Parathyroid adenoma (tissue), 2 donors: ENCODE data around the gene ATP6V0E2.

Experiments
- H2AFZ ChIP-seq: fragments of 300-600 bp; sonication (generic); one replicate; pipeline ENCODE4 v1.7.0; 2017; ENCODE audit warnings: antibody characterized with exemption, mild to moderate bottlenecking
- H3K27ac ChIP-seq: fragments of 300-600 bp; sonication (generic); one replicate; pipeline ENCODE4 v1.7.0; 2017
- H3K27me3 ChIP-seq: fragments of 300-600 bp; sonication (generic); one replicate; pipeline ENCODE4 v1.7.0; 2017; ENCODE audit warnings: low read length; ENCODE audit not compliant: control insufficient read depth, insufficient read depth
- H3K36me3 ChIP-seq: fragments of 300-600 bp; sonication (generic); one replicate; pipeline ENCODE4 v1.7.0; 2017; ENCODE audit warnings: low read length; ENCODE audit not compliant: control insufficient read depth, insufficient read depth
- H3K4me1 ChIP-seq: fragments of 300-600 bp; sonication (generic); one replicate; pipeline ENCODE4 v1.7.0; 2017; ENCODE audit warnings: control low read depth
- H3K4me2 ChIP-seq: fragments of 300-600 bp; sonication (generic); one replicate; pipeline ENCODE4 v1.7.0; 2017; ENCODE audit warnings: low read length
- H3K4me3 ChIP-seq: fragments of 300-600 bp; sonication (generic); one replicate; pipeline ENCODE4 v1.7.0; 2017; ENCODE audit warnings: low read depth, low read length
- H3K79me2 ChIP-seq: fragments of 300-600 bp; sonication (generic); one replicate; pipeline ENCODE4 v1.7.0; 2017; ENCODE audit warnings: control low read depth
- H3K9ac ChIP-seq: fragments of 300-600 bp; sonication (generic); one replicate; pipeline ENCODE4 v1.7.0; 2017; ENCODE audit warnings: mild to moderate bottlenecking
- H3K9me3 ChIP-seq: fragments of 300-600 bp; sonication (generic); one replicate; pipeline ENCODE4 v1.7.0; 2017; ENCODE audit warnings: low read length; ENCODE audit not compliant: control insufficient read depth
- CTCF ChIP-seq: fragments of 300-600 bp; sonication (generic); IDR thresholded peaks from one replicate; pipeline ENCODE4 v1.7.0; 2017; ENCODE audit warnings: antibody characterized with exemption, mild to moderate bottlenecking
- donor health status: primary hyperparathyroidism.

Gene ATP6V0E2

GRCh38 chr7:149869291-149869650 is 4.5 kb upstream of the ATP6V0E2 start:
- Histone ChIP-seq H3K79me2 (no peaks in the 10 kb centered on the region), H2AFZ (no peak overlapping the region), H3K4me1 (no peaks in the 10 kb centered on the region), H3K4me2 (no peak overlapping the region), H3K27ac (no peak overlapping the region), H3K36me3 (no peaks in the 10 kb centered on the region), H3K9me3 (no peaks in the 10 kb centered on the region), H3K9ac (no peak overlapping the region), H3K27me3 (no peaks in the 10 kb centered on the region), H3K4me3 (no peak overlapping the region)
- no peak for TF ChIP-seq CTCF

DNA sequence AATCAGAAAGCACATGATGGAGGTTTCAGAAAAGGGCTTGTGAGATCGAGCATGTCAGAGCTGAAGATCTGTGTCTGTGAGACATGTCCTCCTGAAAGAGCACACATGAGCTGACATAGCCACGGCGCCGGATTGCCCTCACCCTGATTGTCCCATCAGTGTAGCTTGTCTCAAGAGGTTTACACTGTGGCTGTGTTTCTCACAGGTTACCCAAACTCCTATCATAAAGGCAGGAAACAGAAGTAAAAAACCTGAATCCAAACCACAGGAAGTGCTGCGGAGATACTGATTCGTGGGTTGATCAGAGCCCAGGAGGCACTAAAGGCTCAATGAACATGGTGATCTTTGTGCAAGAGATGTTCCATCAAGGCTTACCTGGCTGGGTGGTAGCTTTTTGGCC is 3.9 kb upstream of the ATP6V0E2 start:
- H3K4me1 ChIP-seq: no peaks in the 10 kb centered on the region
- H3K4me2 ChIP-seq: no peak overlapping the region
- no peaks in the 10 kb centered on the region for H3K79me2 ChIP-seq
- H3K9ac ChIP-seq: no peak overlapping the region
- H3K27ac ChIP-seq: no peak overlapping the region
- no peak overlapping the region for H3K4me3 ChIP-seq
- no peak overlapping the region for H2AFZ ChIP-seq
- TF ChIP-seq CTCF: no peak
- no peaks in the 10 kb centered on the region for H3K36me3 ChIP-seq
- H3K9me3 ChIP-seq: no peaks in the 10 kb centered on the region
- no peaks in the 10 kb centered on the region for H3K27me3 ChIP-seq

DNA sequence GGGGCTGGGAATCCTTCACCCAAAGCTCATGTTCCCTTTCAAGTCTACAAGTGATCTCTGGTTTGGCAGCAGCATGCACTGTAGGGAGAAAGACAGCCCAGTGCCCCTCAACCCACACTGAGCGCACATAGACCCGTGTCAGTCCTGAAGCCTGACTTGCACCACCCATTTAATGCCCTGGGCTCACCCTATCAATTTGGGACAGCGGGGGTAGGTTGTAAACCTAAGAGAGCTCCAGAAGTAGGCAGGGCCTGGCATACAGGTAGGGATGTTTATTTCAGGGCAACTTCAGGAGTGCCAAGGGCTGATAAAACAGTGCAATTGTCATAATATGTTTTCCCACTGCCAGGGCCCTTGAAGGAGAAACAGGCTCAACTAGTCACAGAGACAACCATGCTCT is 3.5 kb upstream of the ATP6V0E2 start:
- Histone ChIP-seq H2AFZ (no peak overlapping the region), H3K4me1 (no peaks in the 10 kb centered on the region), H3K36me3 (no peaks in the 10 kb centered on the region), H3K4me3 (no peak overlapping the region), H3K27ac (no peak overlapping the region), H3K79me2 (no peaks in the 10 kb centered on the region), H3K9ac (no peak overlapping the region), H3K9me3 (no peaks in the 10 kb centered on the region), H3K27me3 (no peaks in the 10 kb centered on the region), H3K4me2 (no peak overlapping the region)
- TF ChIP-seq CTCF: no peak

DNA sequence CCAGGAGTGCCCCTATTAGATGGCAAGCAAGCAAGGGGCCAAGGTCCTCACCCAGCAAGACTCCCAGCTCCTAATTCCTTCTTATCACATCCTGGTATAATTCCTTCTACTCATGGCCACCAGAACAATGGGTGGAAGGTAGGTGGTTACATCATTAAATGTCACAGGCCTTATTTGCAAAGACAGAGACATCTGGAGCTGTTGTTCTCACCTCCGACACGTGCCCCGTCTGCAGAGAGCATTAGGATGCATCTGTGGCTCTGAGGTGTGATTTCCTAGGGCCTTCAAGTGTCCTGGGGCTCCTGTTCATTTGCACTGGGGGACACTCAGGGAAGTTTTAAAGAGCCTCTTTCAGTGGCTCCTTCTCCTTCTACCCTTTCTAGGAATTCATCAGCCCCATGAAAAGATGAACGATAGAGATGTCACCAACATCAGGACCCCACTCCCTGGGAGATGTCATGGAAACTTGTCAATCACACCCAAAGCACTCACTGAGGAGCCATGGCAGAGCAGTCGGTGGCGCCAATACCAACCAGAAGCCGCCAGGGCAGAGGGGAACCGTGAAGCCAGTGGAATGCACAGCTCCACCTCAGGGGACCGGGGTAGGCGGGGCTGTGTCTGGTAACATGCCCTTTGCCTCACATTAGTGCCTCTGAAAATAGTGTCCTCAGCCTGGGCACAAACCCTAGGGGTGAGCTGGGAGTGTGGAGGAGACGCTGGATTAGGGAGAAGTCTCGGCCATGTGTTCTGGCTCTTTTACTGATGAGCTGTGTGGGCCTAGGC is 2.9 kb upstream of the ATP6V0E2 start:
- Histone ChIP-seq H3K27me3 (no peaks in the 10 kb centered on the region), H3K4me2 (no peak overlapping the region), H3K4me3 (no peak overlapping the region), H3K4me1 (no peaks in the 10 kb centered on the region), H3K9ac (no peak overlapping the region), H3K36me3 (no peaks in the 10 kb centered on the region), H2AFZ (no peak overlapping the region), H3K27ac (no peak overlapping the region), H3K79me2 (no peaks in the 10 kb centered on the region), H3K9me3 (no peaks in the 10 kb centered on the region)
- no peak for TF ChIP-seq CTCF

DNA sequence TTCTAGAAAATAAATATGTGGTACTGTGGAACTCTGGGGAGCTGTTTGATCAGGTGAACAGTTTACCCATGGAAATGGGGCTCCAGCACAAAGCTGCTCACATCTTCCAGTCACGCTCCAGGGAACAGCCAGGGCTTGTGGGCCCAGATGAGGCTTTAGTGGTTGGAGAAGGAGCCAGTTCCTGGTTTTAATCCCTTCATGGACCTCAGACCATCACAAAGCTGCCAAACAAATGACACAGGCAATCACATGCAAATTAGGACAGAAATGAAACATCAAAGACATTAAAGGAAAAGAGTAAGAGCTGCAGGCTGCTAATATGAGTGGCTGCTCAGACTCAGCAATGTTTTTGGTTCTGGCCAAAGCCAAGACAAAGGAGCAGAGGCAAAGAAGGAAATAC is 2.2 kb upstream of the ATP6V0E2 start:
- Histone ChIP-seq H3K4me3 (no peak overlapping the region), H3K4me1 (no peaks in the 10 kb centered on the region), H3K79me2 (no peaks in the 10 kb centered on the region), H3K27me3 (no peaks in the 10 kb centered on the region), H3K4me2 (no peak overlapping the region), H3K9me3 (no peaks in the 10 kb centered on the region), H3K36me3 (no peaks in the 10 kb centered on the region), H3K9ac (no peak overlapping the region), H3K27ac (no peak overlapping the region), H2AFZ (no peak overlapping the region)
- TF ChIP-seq CTCF: no peak
